ENCODE measurements around the gene DNAJB4. TPM values are rescaled to one million over a fixed set of nuclear protein-coding genes. Genes with fewer than 3 reads are reported as not detected.

DNAJB4 gene
- total and polyA plus RNA-seq, 2 donors = 34.7 to 67.1 TPM

DNA sequence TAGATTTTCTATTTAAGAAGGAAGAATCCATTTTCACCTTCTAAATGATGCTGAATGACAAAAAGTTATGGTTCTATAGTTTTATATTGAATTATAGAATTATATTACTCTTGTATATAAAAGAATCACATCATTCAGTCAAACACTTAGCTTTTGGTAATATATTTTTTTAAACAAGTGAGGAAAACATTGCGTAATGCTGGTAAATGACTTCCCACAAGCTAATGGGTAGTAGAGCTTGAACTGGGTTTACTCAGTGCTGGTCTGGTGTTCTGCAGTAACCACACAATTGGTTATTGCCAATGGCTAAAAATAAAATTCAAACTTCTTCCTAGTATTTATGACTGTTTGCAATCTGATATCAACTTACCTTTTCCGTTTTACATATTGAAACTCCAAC lies 30.4 kb downstream of the DNAJB4 start:
- no peak overlapping the region for H3K4me3 ChIP-seq (ENCODE audit: low read depth, low read length)
- H3K4me1 ChIP-seq (ENCODE audit: insufficient read depth) = no peaks in the 10 kb centered on the region
- WGBS = 89% methylated on average over 2 of the region's 2 CpGs
- H3K36me3 ChIP-seq (ENCODE audit: insufficient read depth) = no peaks in the 10 kb centered on the region
- H3K27ac ChIP-seq (ENCODE audit: low read depth) = no peak overlapping the region
- no peak for DNase-seq (ENCODE audit: extremely low spot score)

DNA sequence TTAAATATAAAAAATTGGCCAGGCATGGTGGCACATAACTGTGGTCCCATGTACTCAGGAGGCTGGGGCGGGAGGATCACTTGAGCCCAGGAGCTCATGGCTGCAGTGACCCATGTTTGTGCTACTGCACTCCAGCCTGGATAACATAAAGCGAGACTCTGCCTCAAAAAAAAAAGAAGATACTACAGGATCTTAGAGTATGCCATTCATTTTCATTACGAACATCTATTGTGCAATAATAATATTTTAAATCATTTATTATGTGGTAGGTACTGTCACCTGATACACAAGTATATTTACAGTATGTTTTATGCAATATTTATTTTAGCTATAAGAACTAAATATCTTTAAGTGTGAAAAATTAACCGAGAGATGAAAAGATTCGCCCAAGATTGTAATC lies 31.7 kb downstream of the DNAJB4 start:
- Histone ChIP-seq H3K4me1 (ENCODE audit: insufficient read depth) (no peaks in the 10 kb centered on the region), H3K27ac (ENCODE audit: low read depth) (no peak overlapping the region), H3K36me3 (ENCODE audit: insufficient read depth) (no peaks in the 10 kb centered on the region), H3K4me3 (ENCODE audit: low read depth, low read length) (no peak overlapping the region)
- WGBS = 99% methylated on average over 5 of the region's 5 CpGs
- no peak for DNase-seq (ENCODE audit: extremely low spot score)

DNA sequence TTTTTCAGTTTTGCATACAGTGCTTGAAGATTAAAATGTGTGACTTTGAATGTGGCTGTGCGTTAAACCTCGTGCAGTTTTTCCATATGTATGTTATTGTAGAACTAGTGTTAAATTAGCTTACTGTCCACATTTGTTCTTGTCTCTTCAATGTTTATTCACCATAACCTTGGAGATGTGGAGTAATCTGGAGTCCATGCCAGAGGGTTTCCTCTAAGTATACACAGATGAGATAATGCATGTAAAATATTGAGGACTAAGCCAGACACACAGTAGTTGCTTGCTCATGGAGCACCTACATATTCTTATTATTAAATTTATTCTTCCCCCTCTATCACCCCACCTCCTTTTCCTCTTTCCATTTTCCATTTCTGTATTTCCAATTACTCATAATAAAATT lies 33.3 kb downstream of the DNAJB4 start:
- Histone ChIP-seq H3K36me3 (ENCODE audit: insufficient read depth) (no peaks in the 10 kb centered on the region), H3K4me3 (ENCODE audit: low read depth, low read length) (no peak overlapping the region), H3K27ac (ENCODE audit: low read depth) (no peak overlapping the region), H3K4me1 (ENCODE audit: insufficient read depth) (no peaks in the 10 kb centered on the region)
- no peak for DNase-seq (ENCODE audit: extremely low spot score)
- WGBS = 30% methylated on average over 2 of the region's 2 CpGs

DNA sequence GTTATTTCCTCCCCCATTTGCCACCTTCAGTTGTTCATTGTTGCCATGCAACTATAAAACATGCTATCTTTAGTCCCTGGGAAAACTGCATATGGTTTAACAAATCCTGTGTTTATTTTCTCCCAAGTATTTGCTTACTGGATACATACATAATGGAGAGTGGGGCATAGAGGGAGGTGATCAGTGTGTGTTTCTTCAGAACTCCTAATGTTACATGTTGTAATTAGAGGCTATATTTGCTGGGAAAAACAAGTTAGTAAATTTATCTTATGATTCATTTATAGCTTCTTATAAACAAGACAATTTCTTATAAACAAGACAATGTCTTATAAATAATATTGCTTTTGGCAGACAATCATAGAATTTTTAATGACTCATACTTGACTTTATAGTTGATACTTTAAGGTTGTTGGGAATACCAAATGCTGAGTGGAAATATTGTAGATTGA lies 33.8 kb downstream of the DNAJB4 start:
- Histone ChIP-seq H3K27ac (ENCODE audit: low read depth) (no peak overlapping the region), H3K4me3 (ENCODE audit: low read depth, low read length) (no peak overlapping the region), H3K4me1 (ENCODE audit: insufficient read depth) (no peaks in the 10 kb centered on the region), H3K36me3 (ENCODE audit: insufficient read depth) (no peaks in the 10 kb centered on the region)
- DNase-seq (ENCODE audit: extremely low spot score) = no peak

DNA sequence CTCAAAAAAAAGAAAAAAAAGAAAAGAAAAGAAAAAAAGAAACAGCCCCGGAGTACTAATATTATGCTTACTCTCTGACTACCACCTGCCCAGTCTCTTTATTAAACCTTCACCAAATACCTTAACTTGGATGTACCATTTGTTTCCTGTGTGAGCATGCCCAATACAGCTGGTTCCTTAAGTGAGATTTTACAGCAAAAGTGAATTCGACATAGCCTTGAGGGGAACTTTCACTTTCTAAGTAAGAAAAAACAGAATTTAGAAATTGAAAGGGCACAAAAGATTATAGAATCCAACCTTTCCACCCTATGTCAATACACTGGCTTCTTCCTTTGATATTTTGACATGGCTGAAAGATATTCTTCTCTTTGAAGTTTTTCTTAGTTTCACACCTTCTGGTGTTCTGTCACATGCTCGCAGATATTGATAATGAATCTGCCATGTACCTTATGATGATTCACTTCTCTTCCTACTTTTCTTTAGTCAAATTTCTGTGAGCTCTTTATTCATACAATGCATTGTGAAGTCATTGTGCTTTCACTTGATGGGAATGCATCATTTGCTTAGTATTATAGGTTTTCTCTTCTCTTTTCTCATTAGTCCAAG lies 35.8 kb downstream of the DNAJB4 start:
- Histone ChIP-seq H3K4me1 (ENCODE audit: insufficient read depth) (no peaks in the 10 kb centered on the region), H3K36me3 (ENCODE audit: insufficient read depth) (no peaks in the 10 kb centered on the region), H3K27ac (ENCODE audit: low read depth) (no peak overlapping the region), H3K4me3 (ENCODE audit: low read depth, low read length) (no peak overlapping the region)
- 78% methylated on average over 3 of the region's 3 CpGs for WGBS
- DNase-seq (ENCODE audit: extremely low spot score) = no peak

DNA sequence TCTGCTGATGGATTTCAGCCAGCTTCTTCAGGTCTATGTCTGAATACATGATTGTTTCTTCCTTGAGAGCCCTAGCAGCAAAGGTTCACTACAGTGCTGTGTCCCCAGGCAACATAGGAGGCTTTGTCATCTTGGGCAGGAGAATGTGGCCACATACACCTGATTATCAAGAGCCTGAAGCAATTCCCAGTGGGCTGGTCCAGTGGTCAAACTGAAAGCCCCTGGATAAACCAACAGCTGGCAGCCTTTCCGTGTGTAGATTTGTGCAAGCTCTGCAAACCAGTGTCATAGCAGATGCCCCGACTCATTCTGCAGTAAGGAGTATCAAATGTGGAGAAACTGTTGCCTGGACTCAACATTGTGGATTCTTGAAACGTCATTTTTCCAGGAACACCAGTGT lies 38.7 kb downstream of the DNAJB4 start:
- no peak overlapping the region for H3K4me3 ChIP-seq (ENCODE audit: low read depth, low read length)
- no peak for DNase-seq (ENCODE audit: extremely low spot score)
- H3K4me1 ChIP-seq (ENCODE audit: insufficient read depth) = no peaks in the 10 kb centered on the region
- H3K36me3 ChIP-seq (ENCODE audit: insufficient read depth) = no peaks in the 10 kb centered on the region
- WGBS = 44% methylated on average over 3 of the region's 3 CpGs
- no peak overlapping the region for H3K27ac ChIP-seq (ENCODE audit: low read depth)

DNA sequence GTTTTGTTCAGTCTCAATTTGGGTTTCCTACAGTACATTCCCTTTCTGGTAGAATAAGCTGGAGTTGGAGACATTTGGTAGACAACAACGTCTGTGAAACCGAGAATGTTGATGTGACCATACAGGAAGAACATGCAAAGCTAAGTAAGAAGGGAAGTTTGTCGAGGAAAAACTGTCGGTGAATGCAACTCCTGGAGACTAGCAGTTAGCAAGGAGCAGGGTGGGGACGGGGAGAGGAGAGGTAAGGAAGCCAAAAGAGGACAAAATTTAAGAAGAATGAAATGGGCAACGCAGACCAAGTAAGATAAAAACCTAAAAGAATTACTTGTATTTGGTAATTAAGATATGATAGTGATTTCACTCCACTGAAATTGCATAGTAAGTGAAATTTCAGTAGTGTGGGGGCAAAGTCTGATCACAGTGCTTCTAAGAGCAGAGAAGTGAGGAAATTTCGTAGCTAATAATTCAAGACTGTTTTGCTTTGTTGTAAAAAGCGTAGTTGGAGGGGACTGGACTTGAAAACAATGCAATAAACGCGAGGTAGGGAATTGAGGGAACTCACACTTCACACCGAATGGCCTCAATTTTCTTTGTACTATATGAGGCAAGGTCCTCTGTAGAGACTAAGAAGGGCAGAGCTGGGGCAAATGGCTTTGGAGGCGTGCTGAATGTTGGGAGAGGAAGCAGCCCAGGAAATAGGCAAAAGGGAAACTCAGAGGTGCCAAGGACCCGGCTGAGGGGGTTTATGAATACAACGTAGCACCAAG lies 40.2 kb downstream of the DNAJB4 start:
- DNase-seq (ENCODE audit: extremely low spot score) = no peak
- WGBS = 78% methylated on average over 14 of the region's 14 CpGs
- no peak overlapping the region for H3K27ac ChIP-seq (ENCODE audit: low read depth)
- H3K36me3 ChIP-seq (ENCODE audit: insufficient read depth) = no peaks in the 10 kb centered on the region
- H3K4me1 ChIP-seq (ENCODE audit: insufficient read depth) = no peaks in the 10 kb centered on the region
- peak overlapping the region; percentile 56 for H3K4me3 ChIP-seq (ENCODE audit: low read depth, low read length)

DNA sequence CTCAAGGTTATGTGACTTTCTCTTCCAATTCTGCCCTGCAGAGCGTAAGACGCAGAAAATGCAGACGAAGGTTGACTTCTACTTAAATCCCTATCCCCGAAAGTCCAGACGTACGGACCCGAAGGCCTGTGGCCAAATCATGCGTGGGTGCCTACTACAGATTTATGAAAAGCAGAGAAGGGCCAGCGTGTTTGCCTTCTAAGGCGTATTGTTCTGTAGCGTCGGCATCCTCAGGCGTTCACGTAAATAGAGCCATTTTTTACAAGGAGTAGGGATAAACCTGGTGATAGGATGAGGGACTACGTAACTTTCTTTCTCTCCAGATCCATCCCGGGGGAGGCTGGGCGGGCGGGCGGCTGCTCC lies 40.8 kb downstream of the DNAJB4 start:
- Histone ChIP-seq H3K4me1 (ENCODE audit: insufficient read depth) (no peaks in the 10 kb centered on the region), H3K4me3 (ENCODE audit: low read depth, low read length) (peak overlapping the region; percentile 56), H3K27ac (ENCODE audit: low read depth) (no peak overlapping the region), H3K36me3 (ENCODE audit: insufficient read depth) (no peaks in the 10 kb centered on the region)
- DNase-seq (ENCODE audit: extremely low spot score) = no peak
- WGBS = 42% methylated on average over 19 of the region's 19 CpGs

DNA sequence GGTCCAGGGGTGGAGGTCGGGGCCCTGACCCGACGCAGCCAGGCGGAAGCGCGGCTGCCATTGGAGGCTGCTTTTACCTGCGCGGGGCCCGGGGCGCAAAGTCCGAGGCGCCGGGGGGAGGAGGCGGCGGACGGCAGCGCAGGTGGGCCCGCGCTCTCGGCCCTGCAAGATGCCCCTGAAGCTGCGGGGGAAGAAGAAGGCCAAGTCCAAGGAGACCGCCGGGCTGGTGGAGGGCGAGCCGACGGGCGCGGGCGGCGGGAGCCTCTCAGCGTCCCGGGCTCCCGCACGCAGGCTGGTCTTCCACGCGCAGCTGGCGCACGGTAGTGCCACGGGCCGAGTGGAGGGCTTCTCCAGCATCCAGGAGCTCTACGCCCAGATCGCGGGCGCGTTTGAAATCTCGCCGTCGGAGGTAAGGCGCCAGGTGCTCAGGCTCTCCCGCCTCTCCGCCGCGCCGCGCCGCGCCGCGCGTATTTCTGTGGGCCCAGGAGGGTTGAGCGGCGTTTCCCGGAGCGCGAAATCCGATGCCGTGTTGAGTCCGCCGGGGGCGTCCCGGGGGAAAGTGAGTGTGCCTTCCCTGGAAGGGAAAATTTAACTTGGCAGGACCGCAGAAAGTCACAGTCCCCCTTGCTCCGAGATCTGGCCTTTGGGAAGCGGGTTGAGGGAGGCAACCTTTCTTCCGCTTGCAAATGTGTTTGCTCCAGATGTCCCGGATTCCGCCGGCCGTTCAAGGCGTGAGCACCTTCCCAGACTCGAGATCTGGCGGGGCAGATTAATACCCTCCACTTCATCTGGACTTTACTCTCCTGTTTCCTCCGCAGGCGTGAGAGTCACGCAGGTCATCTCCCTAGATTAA lies 41.4 kb downstream of the DNAJB4 start, which contains the start of gene GIPC2:
TSS of gene GIPC2 (plus strand) at position 41 of the 853 bp plus-strand sequence. CDS start at position 170, 129 bp downstream.
- DNase-seq (ENCODE audit: extremely low spot score) = no peak
- H3K4me1 ChIP-seq (ENCODE audit: insufficient read depth) = no peaks in the 10 kb centered on the region
- peak within 1 kb of the TSS; percentile 56 for H3K4me3 ChIP-seq (ENCODE audit: low read depth, low read length)
- WGBS = 3% methylated on average over 85 of the region's 85 CpGs
- H3K36me3 ChIP-seq (ENCODE audit: insufficient read depth) = no peaks in the 10 kb centered on the region
- H3K27ac ChIP-seq (ENCODE audit: low read depth) = no peak within 1 kb of the TSS

DNA sequence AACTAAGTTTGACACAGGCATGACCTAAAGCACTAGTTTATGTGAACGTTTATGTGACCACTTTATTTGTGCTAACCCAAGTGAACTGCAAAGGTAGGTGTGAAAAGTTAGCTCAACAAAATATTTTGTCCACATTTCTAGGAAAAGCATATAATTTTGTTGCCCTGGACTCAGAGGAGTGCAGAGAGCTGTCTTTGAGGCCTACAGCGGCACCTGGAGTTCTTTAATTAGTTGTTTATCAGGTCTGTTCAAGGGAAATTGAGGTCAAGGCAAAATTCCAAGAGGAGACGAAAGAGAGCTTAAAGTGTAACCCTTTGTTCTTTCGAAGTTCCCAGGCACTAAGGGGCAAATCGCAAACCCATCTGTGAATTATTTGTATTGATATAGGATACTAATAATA lies 42.4 kb downstream of the DNAJB4 start:
- Histone ChIP-seq H3K4me3 (ENCODE audit: low read depth, low read length) (no peak overlapping the region), H3K27ac (ENCODE audit: low read depth) (no peak overlapping the region), H3K4me1 (ENCODE audit: insufficient read depth) (no peaks in the 10 kb centered on the region), H3K36me3 (ENCODE audit: insufficient read depth) (no peaks in the 10 kb centered on the region)
- DNase-seq (ENCODE audit: extremely low spot score) = no peak
- 66% methylated on average over 5 of the region's 5 CpGs for WGBS

DNA sequence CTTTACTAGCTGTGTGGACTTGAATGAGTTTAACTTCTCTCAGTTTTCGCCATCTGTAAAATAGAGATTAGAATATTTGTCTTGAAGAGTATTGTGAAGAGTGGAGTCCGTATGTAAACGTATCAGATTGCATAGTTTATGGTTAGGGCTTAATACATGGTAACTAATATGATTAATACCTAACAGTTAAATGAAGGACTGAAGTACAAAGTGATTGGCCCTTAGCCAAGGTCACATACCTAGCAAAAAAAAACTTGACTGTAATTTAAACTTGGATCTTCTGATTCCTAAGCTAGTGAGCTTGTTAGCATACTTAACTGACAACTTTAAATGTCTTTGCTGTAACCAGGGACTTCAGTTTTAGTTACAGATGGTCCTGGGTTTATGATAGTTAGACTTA lies 42.9 kb downstream of the DNAJB4 start:
- H3K4me1 ChIP-seq (ENCODE audit: insufficient read depth) = no peaks in the 10 kb centered on the region
- 87% methylated on average over 3 of the region's 3 CpGs for WGBS
- H3K36me3 ChIP-seq (ENCODE audit: insufficient read depth) = no peaks in the 10 kb centered on the region
- no peak overlapping the region for H3K4me3 ChIP-seq (ENCODE audit: low read depth, low read length)
- H3K27ac ChIP-seq (ENCODE audit: low read depth) = no peak overlapping the region
- no peak for DNase-seq (ENCODE audit: extremely low spot score)

DNA sequence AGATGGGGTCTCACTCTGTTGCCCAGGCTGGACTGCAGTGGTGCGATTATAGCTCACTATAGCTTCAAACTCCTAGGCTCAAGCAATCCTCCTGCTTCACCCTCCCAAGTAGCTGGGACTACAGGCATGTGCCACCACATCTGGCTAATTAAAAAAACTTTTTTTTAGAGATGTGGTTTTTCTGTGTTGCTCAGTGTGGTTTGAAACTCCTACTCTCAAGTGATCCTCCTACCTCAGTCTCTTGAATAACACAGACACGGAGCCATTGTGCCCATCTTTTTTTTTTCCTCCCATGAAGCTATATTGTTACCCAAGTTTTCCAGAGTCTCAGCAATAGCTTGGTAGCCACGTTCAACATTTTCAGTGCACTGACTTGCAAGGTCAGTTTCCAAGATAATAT lies 43.7 kb downstream of the DNAJB4 start:
- H3K4me3 ChIP-seq (ENCODE audit: low read depth, low read length) = no peak overlapping the region
- H3K4me1 ChIP-seq (ENCODE audit: insufficient read depth) = no peaks in the 10 kb centered on the region
- H3K36me3 ChIP-seq (ENCODE audit: insufficient read depth) = no peaks in the 10 kb centered on the region
- no peak for DNase-seq (ENCODE audit: extremely low spot score)
- 90% methylated on average over 3 of the region's 3 CpGs for WGBS
- no peak overlapping the region for H3K27ac ChIP-seq (ENCODE audit: low read depth)

DNA sequence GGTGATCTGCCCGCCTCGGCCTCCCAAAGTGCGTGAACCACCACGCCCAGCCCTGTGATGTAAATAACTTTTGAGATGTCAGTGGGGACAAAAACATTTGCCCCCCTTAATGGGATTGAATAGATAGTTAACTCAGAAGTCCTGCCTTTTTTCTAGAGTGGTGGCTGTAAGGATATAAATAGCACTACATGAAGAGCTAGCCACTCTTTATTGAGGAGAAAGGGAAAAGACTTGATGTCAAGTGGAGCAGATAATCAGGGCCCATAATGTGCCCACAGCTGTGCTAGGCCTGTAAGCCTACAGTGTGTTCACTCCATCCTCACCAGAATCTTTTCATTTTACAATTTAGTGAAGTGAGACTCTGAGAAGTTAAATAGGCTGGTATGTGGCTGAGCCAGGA lies 44.7 kb downstream of the DNAJB4 start:
- WGBS = 96% methylated on average over 4 of the region's 4 CpGs
- no peaks in the 10 kb centered on the region for H3K4me1 ChIP-seq (ENCODE audit: insufficient read depth)
- H3K27ac ChIP-seq (ENCODE audit: low read depth) = no peak overlapping the region
- no peak for DNase-seq (ENCODE audit: extremely low spot score)
- H3K4me3 ChIP-seq (ENCODE audit: low read depth, low read length) = no peak overlapping the region
- no peaks in the 10 kb centered on the region for H3K36me3 ChIP-seq (ENCODE audit: insufficient read depth)

DNA sequence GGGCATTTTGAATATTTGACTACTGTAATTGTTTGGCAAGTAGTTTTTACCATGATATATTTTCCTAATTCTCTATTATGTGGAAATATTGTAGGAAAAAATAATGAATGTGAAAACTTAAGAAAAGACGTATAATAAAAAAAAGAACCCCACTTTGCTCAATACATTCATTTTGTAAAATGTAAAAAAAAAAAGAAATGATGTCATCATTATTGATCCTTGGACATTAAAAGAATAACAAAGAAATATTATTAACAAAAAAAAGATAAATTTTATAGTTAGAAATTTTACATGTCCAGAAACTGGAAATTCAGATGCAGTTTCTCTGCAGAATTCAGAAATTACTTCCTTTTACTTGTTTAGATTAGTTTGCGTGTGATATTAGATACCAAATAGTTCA lies 46.3 kb downstream of the DNAJB4 start:
- Histone ChIP-seq H3K36me3 (ENCODE audit: insufficient read depth) (no peaks in the 10 kb centered on the region), H3K4me1 (ENCODE audit: insufficient read depth) (no peaks in the 10 kb centered on the region), H3K27ac (ENCODE audit: low read depth) (no peak overlapping the region), H3K4me3 (ENCODE audit: low read depth, low read length) (no peak overlapping the region)
- 94% methylated on average over 2 of the region's 2 CpGs for WGBS
- no peak for DNase-seq (ENCODE audit: extremely low spot score)
